Smooth muscle cell (in vitro differentiated cells): ENCODE measurements around the gene SPG11. TPM values are rescaled to one million over a fixed set of nuclear protein-coding genes. Genes with fewer than 3 reads are reported as not detected.
A peak's percentile ranks its signal among the peaks of the same experiment; 100 is the strongest.
"Not testable (repeated sequence)": the region's sequence is repeated elsewhere in the genome, so short reads cannot be mapped to it uniquely, and the experiment has no call there.

ENCODE experiments used
- DNase-seq: peaks from one replicate; lab custom pipeline; 2025; ENCODE audit not compliant: unreplicated experiment; lab: John Stamatoyannopoulos, UW
- H2AFZ ChIP-seq: fragments of 200-600 bp; sonication (generic); 2 replicates; pipeline ENCODE4 v1.6.0; 2016; ENCODE audit warnings: antibody characterized with exemption, low read depth, mild to moderate bottlenecking
- H3F3A ChIP-seq: fragments of 200-600 bp; sonication (generic); 2 replicates; pipeline ENCODE4 v1.6.0; 2017; ENCODE audit warnings: antibody characterized with exemption, low read depth
- H3K27ac ChIP-seq: fragments of 200-600 bp; sonication (generic); 2 replicates; pipeline ENCODE4 v1.5.1; 2016; ENCODE audit warnings: low read depth, mild to moderate bottlenecking
- H3K27me3 ChIP-seq: fragments of 200-600 bp; sonication (generic); 2 replicates; pipeline ENCODE4 v1.6.1; 2016; ENCODE audit warnings: low read depth, mild to moderate bottlenecking
- H3K36me3 ChIP-seq: fragments of 200-600 bp; sonication (generic); 2 replicates; pipeline ENCODE4 v1.5.1; 2016; ENCODE audit warnings: low read depth
- H3K4me1 ChIP-seq: fragments of 200-600 bp; sonication (generic); 2 replicates; pipeline ENCODE4 v1.5.1; 2016; ENCODE audit warnings: low read depth
- H3K4me2 ChIP-seq: fragments of 200-600 bp; sonication (generic); 2 replicates; pipeline ENCODE4 v1.6.0; 2016; ENCODE audit warnings: mild to moderate bottlenecking
- H3K4me3 ChIP-seq: fragments of 200-600 bp; sonication (generic); 2 replicates; pipeline ENCODE4 v1.5.1; 2016; ENCODE audit warnings: mild to moderate bottlenecking
- H3K79me2 ChIP-seq: fragments of 200-600 bp; sonication (generic); 2 replicates; pipeline ENCODE4 v1.6.0; 2016; ENCODE audit warnings: low read depth, mild to moderate bottlenecking
- H3K9ac ChIP-seq: fragments of 200-600 bp; sonication (generic); 2 replicates; pipeline ENCODE4 v1.6.0; 2016; ENCODE audit warnings: low read depth
- H3K9me3 ChIP-seq: fragments of 200-600 bp; sonication (generic); replicated peaks from 2 replicates; pipeline ENCODE4 v1.5.1; 2016; ENCODE audit warnings: low read depth
- H4K20me1 ChIP-seq: fragments of 200-600 bp; sonication (generic); 2 replicates; pipeline ENCODE4 v1.6.0; 2016; ENCODE audit warnings: low read depth
- CTCF ChIP-seq: fragments of 200-600 bp; sonication (generic); IDR thresholded peaks from 2 replicates; pipeline ENCODE4 v1.5.1; 2017; ENCODE audit warnings: borderline replicate concordance, mild to moderate bottlenecking, antibody characterized with exemption; ENCODE audit not compliant: insufficient read depth, poor library complexity, severe bottlenecking
- WGBS: methylation state at CpG from one replicate; pipeline ENCODE4 v1.1.7; 2016; ENCODE audit warnings: low lambda C conversion rate; 5-methylcytosine and 5-hydroxymethylcytosine counted together
- polyA plus RNA-seq: library from polyadenylated mRNA; unstranded; fragments of >200 nt; fragmentation: Nextera tagmentation; extraction: Ambion mirVana; gene quantifications from 2 replicates; pipeline ENCODE4 v1.2.1, GENCODE V29; 2016
- total RNA-seq: library from RNA; depleted of rRNA; stranded (reverse); fragments of >200 nt; gene quantifications from 2 replicates; pipeline ENCODE4 v1.2.3, GENCODE V29; 2014

SPG11 gene
- total and polyA plus RNA-seq, 2 experiments from 2014 or later, result 16.2 to 48.6 TPM

- Histone ChIP-seq H2AFZ (no peak overlapping the region), H3K9me3 (no peaks in the 10 kb centered on the region), H3F3A (peaks cover 5% of the 10 kb centered on the region), H3K36me3 (peaks cover 29% of the 10 kb centered on the region), H4K20me1 (peaks cover 38% of the 10 kb centered on the region), H3K27ac (no peak overlapping the region), H3K4me1 (no peaks in the 10 kb centered on the region), H3K9ac (no peak overlapping the region), H3K79me2 (peaks cover 28% of the 10 kb centered on the region), H3K4me2 (no peak overlapping the region), H3K27me3 (no peaks in the 10 kb centered on the region), H3K4me3 (no peak overlapping the region)
- TF ChIP-seq CTCF, result no peak
- 88% methylated on average over 4 of the region's 4 CpGs for WGBS
- DNase-seq, result no peak
Observed at GRCh38 chr15:44554934-44555723, 108.3 kb downstream of the SPG11 start.

GRCh38 chr15:44550734-44551133 is 112.7 kb downstream of the SPG11 start:
- Histone ChIP-seq H3K27ac (no peak overlapping the region), H3K4me2 (no peak overlapping the region), H3K27me3 (no peaks in the 10 kb centered on the region), H2AFZ (no peak overlapping the region), H3K9me3 (no peaks in the 10 kb centered on the region), H3K9ac (no peak overlapping the region), H3K4me1 (peaks cover 4% of the 10 kb centered on the region), H3K79me2 (peaks cover 72% of the 10 kb centered on the region), H3F3A (peaks cover 8% of the 10 kb centered on the region), H3K36me3 (peaks cover 24% of the 10 kb centered on the region), H4K20me1 (peaks cover 72% of the 10 kb centered on the region), H3K4me3 (no peak overlapping the region)
- 98% methylated on average over 4 of the region's 4 CpGs for WGBS
- TF ChIP-seq CTCF, result peak; percentile 1
- DNase-seq, result no peak

DNA sequence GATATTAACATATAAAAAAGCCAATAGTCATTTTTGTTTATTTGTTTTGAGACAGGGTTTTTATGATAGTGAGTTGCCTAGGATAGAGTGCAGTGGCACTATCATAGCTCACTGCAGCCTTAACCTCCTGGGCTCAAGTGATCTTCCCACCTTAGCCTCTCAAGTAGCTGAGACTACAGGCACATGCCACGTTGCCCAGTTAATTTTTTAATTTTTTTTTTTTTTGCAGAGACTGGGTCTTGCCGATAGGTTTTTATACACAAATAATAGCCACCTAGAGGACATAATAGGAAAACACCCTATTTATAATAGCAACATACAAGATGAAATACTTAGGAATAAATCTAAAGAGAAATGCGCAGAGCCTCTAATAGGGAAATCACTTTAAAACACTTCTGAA is 113.2 kb downstream of the SPG11 start:
- WGBS, result 96% methylated on average over 3 of the region's 3 CpGs
- Histone ChIP-seq H3F3A (peaks cover 8% of the 10 kb centered on the region), H3K27ac (no peak overlapping the region), H3K36me3 (peaks cover 23% of the 10 kb centered on the region), H3K27me3 (no peaks in the 10 kb centered on the region), H3K4me1 (peaks cover 4% of the 10 kb centered on the region), H3K4me2 (no peak overlapping the region), H3K9me3 (no peaks in the 10 kb centered on the region), H3K79me2 (peaks cover 77% of the 10 kb centered on the region), H4K20me1 (peaks cover 77% of the 10 kb centered on the region), H3K9ac (no peak overlapping the region), H2AFZ (no peak overlapping the region), H3K4me3 (no peak overlapping the region)
- no peak for DNase-seq
- TF ChIP-seq CTCF, result peak; percentile 38

GRCh38 chr15:44549152-44549551 is 114.3 kb downstream of the SPG11 start:
- not testable (repeated sequence) for H3F3A ChIP-seq, H3K27me3 ChIP-seq, H3K9me3 ChIP-seq, H2AFZ ChIP-seq, H3K9ac ChIP-seq, H3K27ac ChIP-seq, H3K4me1 ChIP-seq, DNase-seq, H3K4me3 ChIP-seq, H3K4me2 ChIP-seq
- Histone ChIP-seq H4K20me1 (peaks cover 88% of the 10 kb centered on the region), H3K79me2 (peaks cover 88% of the 10 kb centered on the region), H3K36me3 (peaks cover 23% of the 10 kb centered on the region)
- WGBS, result 96% methylated on average over 9 of the region's 9 CpGs
